HG02938 (cell line): ENCODE data around the gene PGM3.

Source experiments
- ATAC-seq: cut with Tn5 transposase; IDR thresholded peaks from one replicate; pipeline ENCODE4 v1.9.1; 2021; ENCODE audit warnings: mild to moderate bottlenecking, moderate library complexity; ENCODE audit not compliant: unreplicated experiment

The PGM3 gene

DNA sequence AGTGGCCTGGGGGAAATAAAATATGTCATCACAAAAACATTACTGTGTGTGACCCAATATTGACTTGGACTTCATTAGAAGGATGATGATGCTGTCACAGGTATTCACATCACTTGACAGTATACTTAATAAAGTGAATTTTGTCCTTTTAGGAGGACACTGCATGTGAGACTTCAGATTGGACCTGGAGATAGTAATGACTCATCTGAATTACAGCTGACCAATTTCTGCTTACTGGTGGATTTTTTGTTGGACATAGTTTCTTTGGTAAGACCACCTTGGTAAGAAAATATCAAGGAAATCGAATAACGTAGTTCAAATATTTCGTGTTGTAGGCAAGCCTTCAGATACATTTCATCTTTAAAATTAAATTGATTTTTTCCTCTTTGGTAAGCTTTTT is 68.5 kb downstream of the PGM3 start:
- no peak for ATAC-seq

DNA sequence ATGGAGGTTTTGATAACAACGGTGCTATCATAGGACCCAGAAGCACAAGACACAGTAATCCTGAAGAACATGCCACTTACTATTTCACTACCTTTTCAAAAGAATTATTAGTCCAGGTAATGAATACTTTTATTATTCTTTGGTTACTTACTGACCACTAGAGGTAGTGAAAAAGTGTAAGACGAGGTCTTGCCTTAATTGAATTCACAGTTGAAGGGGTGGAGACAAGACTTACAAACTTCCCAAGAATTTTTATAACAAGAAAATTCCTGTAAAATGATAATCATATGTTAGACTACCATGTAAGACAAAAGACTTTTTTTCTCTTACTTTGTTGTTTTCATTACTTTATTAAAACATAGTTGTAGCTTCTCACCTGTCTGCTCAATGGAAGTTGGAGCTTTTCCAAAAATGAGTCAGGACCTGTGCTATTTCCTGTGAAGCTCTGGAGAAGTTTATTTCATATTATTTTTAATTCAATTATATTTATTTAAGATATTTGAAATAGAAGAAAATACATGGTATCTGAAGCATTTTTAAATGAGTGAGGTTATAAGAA is 73.2 kb downstream of the PGM3 start:
- ATAC-seq = no peak

DNA sequence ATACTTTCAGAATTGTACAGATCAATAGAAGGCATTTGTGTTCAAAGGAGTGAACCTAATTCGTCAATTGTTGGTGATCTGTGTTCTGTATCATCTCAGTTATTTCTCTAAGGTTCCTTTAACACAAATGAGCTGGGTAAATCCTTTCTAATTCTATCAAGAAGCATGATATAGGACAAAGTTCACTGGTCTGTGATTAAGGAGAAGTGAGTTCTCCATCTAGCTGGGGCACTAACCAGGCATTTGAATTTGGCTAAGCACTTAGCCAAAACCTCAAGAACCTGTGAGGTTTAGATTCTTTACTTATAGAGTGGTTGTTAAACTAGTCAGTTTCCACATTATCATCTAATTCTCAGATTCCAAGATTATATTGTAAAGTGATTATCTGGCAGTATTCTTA is 75.3 kb downstream of the PGM3 start:
- no peak for ATAC-seq
